ENCODE results near the gene STARD9. TPM values are rescaled to one million over a fixed set of nuclear protein-coding genes. Genes with fewer than 3 reads are reported as not detected.

Gene STARD9
- total RNA-seq, 1 experiment from 2014 or later, result 0.92 TPM

DNA sequence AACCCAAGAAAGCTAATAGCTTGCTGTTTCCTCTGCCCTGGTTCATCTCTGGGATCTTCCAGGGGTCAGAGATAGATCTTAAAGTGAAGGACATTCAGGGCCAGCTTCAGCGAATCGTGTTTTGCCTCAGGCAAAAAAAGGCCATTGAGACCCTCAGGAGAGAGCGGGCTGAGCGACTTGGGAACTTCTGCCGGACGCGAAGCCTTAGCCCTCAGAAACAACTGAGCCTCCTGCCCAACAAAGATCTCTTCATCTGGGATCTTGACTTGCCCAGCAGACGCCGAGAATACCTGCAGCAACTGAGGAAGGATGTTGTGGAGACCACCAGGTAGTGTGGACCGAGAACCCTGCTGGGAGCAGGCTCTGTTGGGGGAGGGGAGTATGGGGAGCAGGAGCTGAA lies 119.0 kb downstream of the STARD9 start:
- Mint-ChIP-seq H3K36me3 (ENCODE audit: insufficient read depth, unreplicated experiment) (no peaks in the 10 kb centered on the region), H3K4me1 (ENCODE audit: low read depth, unreplicated experiment) (no peaks in the 10 kb centered on the region), H3K27me3 (ENCODE audit: unreplicated experiment) (peaks cover 11% of the 10 kb centered on the region), H3K27ac (ENCODE audit: unreplicated experiment) (no peak overlapping the region), H3K4me3 (ENCODE audit: low read depth, unreplicated experiment) (no peak overlapping the region), H3K9me3 (ENCODE audit: low read depth, unreplicated experiment) (no peaks in the 10 kb centered on the region)
- TF ChIP-seq, protein P1, sequence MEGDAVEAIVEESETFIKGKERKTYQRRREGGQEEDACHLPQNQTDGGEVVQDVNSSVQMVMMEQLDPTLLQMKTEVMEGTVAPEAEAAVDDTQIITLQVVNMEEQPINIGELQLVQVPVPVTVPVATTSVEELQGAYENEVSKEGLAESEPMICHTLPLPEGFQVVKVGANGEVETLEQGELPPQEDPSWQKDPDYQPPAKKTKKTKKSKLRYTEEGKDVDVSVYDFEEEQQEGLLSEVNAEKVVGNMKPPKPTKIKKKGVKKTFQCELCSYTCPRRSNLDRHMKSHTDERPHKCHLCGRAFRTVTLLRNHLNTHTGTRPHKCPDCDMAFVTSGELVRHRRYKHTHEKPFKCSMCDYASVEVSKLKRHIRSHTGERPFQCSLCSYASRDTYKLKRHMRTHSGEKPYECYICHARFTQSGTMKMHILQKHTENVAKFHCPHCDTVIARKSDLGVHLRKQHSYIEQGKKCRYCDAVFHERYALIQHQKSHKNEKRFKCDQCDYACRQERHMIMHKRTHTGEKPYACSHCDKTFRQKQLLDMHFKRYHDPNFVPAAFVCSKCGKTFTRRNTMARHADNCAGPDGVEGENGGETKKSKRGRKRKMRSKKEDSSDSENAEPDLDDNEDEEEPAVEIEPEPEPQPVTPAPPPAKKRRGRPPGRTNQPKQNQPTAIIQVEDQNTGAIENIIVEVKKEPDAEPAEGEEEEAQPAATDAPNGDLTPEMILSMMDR (IDR thresholded peaks at IDR 0.05; ENCODE audit: unreplicated experiment), result no peak
- intact Hi-C loops (cut with micrococcal nuclease; ENCODE audit: unreplicated experiment), result no loop called here
- no peak for DNase-seq
- CTCF ChIA-PET, result no interaction called here
- no TSS peak for BruUV-seq (replicated peaks)

DNA sequence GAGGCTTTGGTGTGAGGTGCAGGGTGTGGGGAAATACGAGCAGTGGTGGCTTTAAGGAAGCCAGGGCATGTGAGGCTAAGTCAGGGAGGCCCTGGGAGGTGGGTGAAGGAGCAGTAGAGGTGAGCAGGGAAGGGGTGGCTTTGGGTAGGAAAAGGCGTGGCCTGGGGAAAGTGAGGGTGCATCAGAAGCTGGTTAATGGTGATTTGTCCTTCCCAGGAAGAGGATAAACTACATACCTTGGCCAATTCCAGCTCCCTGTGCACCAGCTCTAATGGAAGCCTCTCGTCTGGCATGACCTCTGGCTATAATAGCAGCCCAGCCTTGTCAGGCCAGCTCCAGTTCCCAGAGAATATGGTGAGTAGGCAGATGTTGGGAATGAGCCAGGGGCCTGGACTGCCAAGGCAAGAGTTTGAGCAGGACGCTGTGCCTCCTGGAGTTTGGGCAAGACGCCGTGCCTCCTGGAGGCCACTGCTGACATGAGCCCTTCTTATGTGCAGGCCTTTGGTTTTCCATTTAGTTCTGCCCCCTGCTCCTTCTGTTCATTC lies 120.2 kb downstream of the STARD9 start:
- H3K9me3 Mint-ChIP-seq (ENCODE audit: low read depth, unreplicated experiment), result peaks cover under 1% of the 10 kb centered on the region
- H3K27ac Mint-ChIP-seq (ENCODE audit: unreplicated experiment), result no peak overlapping the region
- H3K36me3 Mint-ChIP-seq (ENCODE audit: insufficient read depth, unreplicated experiment), result no peaks in the 10 kb centered on the region
- peaks cover 11% of the 10 kb centered on the region for H3K27me3 Mint-ChIP-seq (ENCODE audit: unreplicated experiment)
- no peaks in the 10 kb centered on the region for H3K4me1 Mint-ChIP-seq (ENCODE audit: low read depth, unreplicated experiment)
- no peak for DNase-seq
- CTCF ChIA-PET, result no interaction called here
- BruUV-seq (replicated peaks), result no TSS peak
- H3K4me3 Mint-ChIP-seq (ENCODE audit: low read depth, unreplicated experiment), result no peak overlapping the region
- intact Hi-C loops (cut with micrococcal nuclease; ENCODE audit: unreplicated experiment), result no loop called here
- TF ChIP-seq, protein P1 (IDR thresholded peaks at IDR 0.05; ENCODE audit: unreplicated experiment), result no peak

DNA sequence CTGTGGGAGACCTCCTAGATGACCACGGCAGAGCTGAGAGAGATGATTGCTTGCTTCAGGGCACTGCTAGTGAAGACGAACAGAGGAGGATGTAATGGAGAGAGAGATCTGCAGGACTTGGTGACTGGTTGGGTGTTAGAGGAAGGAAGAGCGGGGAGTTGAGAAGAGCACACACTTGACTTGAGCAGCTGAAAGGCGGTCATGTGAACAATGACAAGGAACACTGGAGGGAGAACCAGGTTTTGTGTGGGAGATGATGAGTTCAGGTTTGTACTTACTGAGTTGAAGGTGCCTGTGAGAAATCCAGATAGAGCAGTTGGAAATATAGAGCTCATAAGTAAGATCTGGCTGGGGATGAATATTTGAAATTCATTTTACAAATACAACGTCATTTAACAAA lies 121.2 kb downstream of the STARD9 start:
- Mint-ChIP-seq H3K27ac (ENCODE audit: unreplicated experiment) (no peak overlapping the region), H3K4me1 (ENCODE audit: low read depth, unreplicated experiment) (no peaks in the 10 kb centered on the region), H3K36me3 (ENCODE audit: insufficient read depth, unreplicated experiment) (no peaks in the 10 kb centered on the region), H3K9me3 (ENCODE audit: low read depth, unreplicated experiment) (peaks cover 3% of the 10 kb centered on the region), H3K4me3 (ENCODE audit: low read depth, unreplicated experiment) (no peak overlapping the region), H3K27me3 (ENCODE audit: unreplicated experiment) (peaks cover 4% of the 10 kb centered on the region)
- no peak for DNase-seq
- BruUV-seq (replicated peaks), result no TSS peak
- intact Hi-C loops (cut with micrococcal nuclease; ENCODE audit: unreplicated experiment), result no loop called here
- TF ChIP-seq, protein P1 (IDR thresholded peaks at IDR 0.05; ENCODE audit: unreplicated experiment), result no peak
- CTCF ChIA-PET, result no interaction called here

DNA sequence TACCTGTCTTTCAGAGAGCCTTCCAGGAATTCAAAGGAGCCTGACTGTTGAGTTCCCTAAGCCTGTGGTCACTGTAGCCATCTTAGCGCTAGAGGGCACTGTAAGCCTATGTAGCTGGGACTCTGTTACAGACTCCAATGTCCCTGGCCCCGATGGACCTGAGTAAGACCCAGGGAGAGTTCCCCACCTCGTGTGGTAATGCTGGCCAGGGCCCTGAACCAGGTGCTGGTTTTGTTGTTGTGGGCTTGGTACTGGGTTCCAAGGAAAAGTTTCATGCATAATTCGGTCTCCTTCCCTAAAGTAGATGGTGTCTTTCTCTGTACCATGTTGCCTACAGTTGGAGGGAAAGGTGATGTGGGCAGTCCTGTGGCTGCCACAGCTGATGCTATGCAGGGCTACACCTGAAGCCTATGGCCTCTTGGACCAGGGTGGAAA lies 129.1 kb downstream of the STARD9 start:
- intact Hi-C loops (cut with micrococcal nuclease; ENCODE audit: unreplicated experiment), result loop anchor here (1.0 to 5.0 kb wide), 2 partner anchors 223 to 500 kb away; no protein-coding TSS in a partner anchor
- no TSS peak for BruUV-seq (replicated peaks)
- Mint-ChIP-seq H3K4me1 (ENCODE audit: low read depth, unreplicated experiment) (no peaks in the 10 kb centered on the region), H3K36me3 (ENCODE audit: insufficient read depth, unreplicated experiment) (no peaks in the 10 kb centered on the region), H3K4me3 (ENCODE audit: low read depth, unreplicated experiment) (no peak overlapping the region), H3K27ac (ENCODE audit: unreplicated experiment) (no peak overlapping the region), H3K9me3 (ENCODE audit: low read depth, unreplicated experiment) (peaks cover 3% of the 10 kb centered on the region), H3K27me3 (ENCODE audit: unreplicated experiment) (no peaks in the 10 kb centered on the region)
- TF ChIP-seq, protein P1 (IDR thresholded peaks at IDR 0.05; ENCODE audit: unreplicated experiment), result peak; percentile 14
- peak; percentile 59 for DNase-seq
- CTCF ChIA-PET, result interaction anchor here (1.0 kb wide), 2 partner anchors 222 to 500 kb away, joined by 3 to 4 read pairs; no protein-coding TSS in a partner anchor

All from Calu3 (cell line).